Lower leg skin (tissue), 3 donors: ENCODE results near the gene APOL6.

ENCODE experiments used
- POLR2A ChIP-seq, 2 donors: fragments of 450-650 bp; IDR thresholded peaks; one replicate each; pipeline ENCODE4 v1.6.1; 2016 to 2017; ENCODE audit warnings: antibody characterized with exemption in 2 of 2, mild to moderate bottlenecking in 1 of 2, moderate library complexity in 1 of 2
- TF ChIP-seq, protein P1 (sequence below), 3 donors: fragments of 450-650 bp; IDR thresholded peaks; one replicate each; pipeline ENCODE4 v1.5.1; 2016; ENCODE audit warnings: antibody characterized with exemption in 3 of 3, mild to moderate bottlenecking in 3 of 3, moderate library complexity in 2 of 3

DNA sequence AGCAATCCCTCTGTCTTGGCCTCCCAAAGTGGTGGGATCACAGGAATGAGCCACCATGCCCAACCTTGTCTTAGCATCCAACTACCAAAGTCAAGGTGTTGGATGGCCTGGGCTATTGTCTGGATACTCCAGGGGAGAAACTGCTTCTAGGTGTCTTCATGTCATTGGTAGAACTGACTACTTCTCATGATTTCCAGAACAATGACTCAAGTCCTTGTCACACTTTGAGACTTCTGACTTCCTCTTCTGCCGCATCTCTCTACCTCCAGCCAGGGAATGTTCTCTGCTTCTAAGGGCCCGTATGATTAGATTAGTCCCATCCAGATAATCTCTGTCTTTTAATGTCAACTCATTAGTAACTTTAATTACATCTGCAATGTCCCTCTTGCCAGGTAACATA lies 30.6 kb downstream of the APOL6 start:
- TF ChIP-seq, protein P1, sequence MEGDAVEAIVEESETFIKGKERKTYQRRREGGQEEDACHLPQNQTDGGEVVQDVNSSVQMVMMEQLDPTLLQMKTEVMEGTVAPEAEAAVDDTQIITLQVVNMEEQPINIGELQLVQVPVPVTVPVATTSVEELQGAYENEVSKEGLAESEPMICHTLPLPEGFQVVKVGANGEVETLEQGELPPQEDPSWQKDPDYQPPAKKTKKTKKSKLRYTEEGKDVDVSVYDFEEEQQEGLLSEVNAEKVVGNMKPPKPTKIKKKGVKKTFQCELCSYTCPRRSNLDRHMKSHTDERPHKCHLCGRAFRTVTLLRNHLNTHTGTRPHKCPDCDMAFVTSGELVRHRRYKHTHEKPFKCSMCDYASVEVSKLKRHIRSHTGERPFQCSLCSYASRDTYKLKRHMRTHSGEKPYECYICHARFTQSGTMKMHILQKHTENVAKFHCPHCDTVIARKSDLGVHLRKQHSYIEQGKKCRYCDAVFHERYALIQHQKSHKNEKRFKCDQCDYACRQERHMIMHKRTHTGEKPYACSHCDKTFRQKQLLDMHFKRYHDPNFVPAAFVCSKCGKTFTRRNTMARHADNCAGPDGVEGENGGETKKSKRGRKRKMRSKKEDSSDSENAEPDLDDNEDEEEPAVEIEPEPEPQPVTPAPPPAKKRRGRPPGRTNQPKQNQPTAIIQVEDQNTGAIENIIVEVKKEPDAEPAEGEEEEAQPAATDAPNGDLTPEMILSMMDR (IDR thresholded peaks at IDR 0.05): no peak
- TF ChIP-seq POLR2A (IDR thresholded peaks at IDR 0.05): no peak
